ENCODE data around the gene MRPS18C.

GRCh38 chr4:83436680-83437079 is 19.2 kb upstream of the MRPS18C start:
- TF ChIP-seq SREBF2 (IDR thresholded peaks at IDR 0.05; ENCODE audit: low read length) (no peak), EZH2 (IDR thresholded peaks at IDR 0.05; ENCODE audit: borderline replicate concordance, control insufficient read depth, low read depth, low read length) (no peak), RAD21 (IDR thresholded peaks at IDR 0.05; ENCODE audit: insufficient read depth, low read depth, low read length) (no peak), MTA2 (IDR thresholded peaks at IDR 0.05; ENCODE audit: low read depth) (no peak), BHLHE40 (IDR thresholded peaks at IDR 0.05; ENCODE audit: borderline replicate concordance in 1 of 2, low read depth in 2 of 2, low read length in 1 of 2) (no peak), USF1 (IDR thresholded peaks at IDR 0.05; ENCODE audit: borderline replicate concordance, extremely low read length, insufficient read depth, low read depth, low read length) (no peak), SP1 (IDR thresholded peaks at IDR 0.05; ENCODE audit: low read depth, low read length) (no peak), POLR2A (IDR thresholded peaks at IDR 0.05; ENCODE audit: low read depth, low read length) (no peak), BACH1 (IDR thresholded peaks at IDR 0.05; ENCODE audit: borderline replicate concordance) (no peak), CTCF (IDR thresholded peaks at IDR 0.05 in 2 of 3, conservative IDR thresholded peaks at IDR 0.05 in 1 of 3; ENCODE audit: control insufficient read depth in 2 of 3, extremely low read depth in 1 of 3, insufficient read depth in 1 of 3, low read depth in 3 of 3, low read length in 3 of 3) (no peak), ETV6 (conservative IDR thresholded peaks at IDR 0.05 in 1 of 2, IDR thresholded peaks at IDR 0.05 in 1 of 2; ENCODE audit: borderline replicate concordance in 1 of 2, low read depth in 1 of 2) (no peak), LARP7 (IDR thresholded peaks at IDR 0.05) (no peak), PRDM15 (CRISPR knock-in tag; IDR thresholded peaks at IDR 0.05) (no peak)

All from GM12878 (cell line).